HepG2 (cell line): ENCODE data around the gene CABLES1. TPM values are rescaled to one million over a fixed set of nuclear protein-coding genes. Genes with fewer than 3 reads are reported as not detected.

Experiments used
- ATAC-seq: fragments of 200-7000 bp; cut with Tn5 transposase; 3 replicates; pipeline ENCODE4 v1.9.1; 2020; ENCODE audit warnings: mild to moderate bottlenecking, moderate library complexity
- BruUV-seq: library from RNA; stranded (reverse); fragments of 400-500 nt; replicated peaks from 2 replicates; lab custom pipeline; 2021; lab: Mats Ljungman, UMichigan
- CTCF ChIA-PET: fragments of 300-600 bp; formaldehyde crosslinking; extraction: SDS; loops from one replicate; lab custom pipeline; 2021; ENCODE audit warnings: low total read pairs, inconsistent platforms, low intra/inter-chr PET ratio; lab: Yijun Ruan, JAX
- POLR2A ChIA-PET: fragments of 350-600 bp; sonication (Branson Sonifier 250); formaldehyde crosslinking; loops from one replicate; lab custom pipeline; 2020; ENCODE audit warnings: antibody characterized with exemption, inconsistent platforms; lab: Yijun Ruan, JAX
- DNase-seq: peaks from one replicate; pipeline ENCODE4 v3.0.0-alpha.2; 2015; ENCODE audit warnings: low spot score
- FAIRE-seq: peaks from 3 replicates; lab custom pipeline; 2011; peaks lifted over from hg19 to GRCh38; lab: Jason Lieb, UNC
- H2AFZ ChIP-seq: one replicate; pipeline ENCODE4 v1.6.1; 2011; ENCODE audit warnings: low read length, inconsistent platforms
- H3K27ac ChIP-seq: fragments of 300-600 bp; 3 replicates; pipeline ENCODE4 v1.8.0; 2011; ENCODE audit warnings: mixed run types, mild to moderate bottlenecking, mixed read lengths, low read length, inconsistent platforms; ENCODE audit not compliant: insufficient read depth; ENCODE audit errors: extremely low read length
- H3K27me3 ChIP-seq, 2 experiments: fragments of 200-600 bp in 1 of 2; 2 replicates in 1 of 2; 3 replicates in 1 of 2; pipeline versions ENCODE4 v1.6.0 to v1.8.0; 2011; ENCODE audit warnings: low read length in 2 of 2, mild to moderate bottlenecking in 2 of 2, moderate library complexity in 2 of 2, inconsistent platforms in 1 of 2; ENCODE audit not compliant: insufficient read depth in 2 of 2, control insufficient read depth in 1 of 2
- H3K36me3 ChIP-seq, 2 experiments: fragments of 200-600 bp in 1 of 2; replicated peaks in 1 of 2; 2 replicates in 1 of 2; 3 replicates in 1 of 2; pipeline versions ENCODE4 v1.5.1 to v1.8.0; 2011; ENCODE audit warnings: low read length in 2 of 2, inconsistent platforms in 1 of 2; ENCODE audit not compliant: insufficient read depth in 2 of 2, control insufficient read depth in 1 of 2
- H3K4me1 ChIP-seq: 2 replicates; pipeline ENCODE4 v1.5.1; 2012; ENCODE audit warnings: low read length, inconsistent platforms; ENCODE audit not compliant: insufficient read depth
- H3K4me2 ChIP-seq: 2 replicates; pipeline ENCODE4 v1.6.0; 2011; ENCODE audit warnings: low read depth, low read length, inconsistent platforms
- H3K4me3 ChIP-seq, 3 experiments: fragments of 200-600 bp in 1 of 3; sonication (generic), shearing (Covaris generic) in 1 of 3; replicated peaks in 1 of 3; 2 replicates each; pipeline ENCODE4 v1.5.1; 2011 to 2016; ENCODE audit warnings: low read length in 3 of 3, inconsistent platforms in 2 of 3, low read depth in 2 of 3, mild to moderate bottlenecking in 2 of 3, control low read depth in 1 of 3, mixed read lengths in 1 of 3; ENCODE audit not compliant: insufficient read depth in 1 of 3
- H3K79me2 ChIP-seq: one replicate; pipeline ENCODE4 v1.6.1; 2011; ENCODE audit warnings: low read length, inconsistent platforms; ENCODE audit not compliant: insufficient read depth
- H3K9ac ChIP-seq: 2 replicates; pipeline ENCODE4 v1.6.0; 2011; ENCODE audit warnings: mild to moderate bottlenecking, low read depth, low read length, inconsistent platforms; ENCODE audit not compliant: insufficient read depth
- H3K9me3 ChIP-seq: 2 replicates; pipeline ENCODE4 v1.5.1; 2012; ENCODE audit warnings: mild to moderate bottlenecking, low read length
- H4K20me1 ChIP-seq: 2 replicates; pipeline ENCODE4 v1.6.0; 2011; ENCODE audit warnings: inconsistent platforms, mild to moderate bottlenecking, low read length, moderate library complexity; ENCODE audit not compliant: insufficient read depth
- BHLHE40 ChIP-seq: IDR thresholded peaks from 2 replicates; pipeline ENCODE4 v1.6.1; 2011; ENCODE audit warnings: low read length, improper control_type of control experiment
- CENPBD1 ChIP-seq: sonication (generic); formaldehyde crosslinking; IDR thresholded peaks from 2 replicates; pipeline ENCODE4 v1.8.0; 2022; ENCODE audit warnings: missing genetic modification reagents, low read depth, mild to moderate bottlenecking, borderline replicate concordance
- DNMT1 ChIP-seq: sonication (generic); formaldehyde crosslinking; IDR thresholded peaks from 2 replicates; pipeline ENCODE4 v1.5.1; 2020; ENCODE audit warnings: mild to moderate bottlenecking, missing genetic modification reagents
- EHMT2 ChIP-seq: fragments of 200-600 bp; sonication (generic); IDR thresholded peaks from 2 replicates; pipeline ENCODE4 v1.7.0; 2017; ENCODE audit warnings: antibody characterized with exemption, low read depth, low read length, borderline replicate concordance
- KLF12 ChIP-seq: sonication (generic); formaldehyde crosslinking; IDR thresholded peaks from 2 replicates; pipeline ENCODE4 v1.4.0; 2020; ENCODE audit warnings: missing genetic modification reagents, borderline replicate concordance
- KLF9 ChIP-seq: IDR thresholded peaks from 2 replicates; pipeline ENCODE4 v1.6.1; 2016; ENCODE audit warnings: low read depth
- LCORL ChIP-seq, 2 experiments: fragments of 450-650 bp in 1 of 2; sonication (generic) in 1 of 2; formaldehyde crosslinking in 1 of 2; IDR thresholded peaks; 2 replicates each; pipeline versions ENCODE4 v1.5.0 to v1.6.1; 2017 to 2020; ENCODE audit warnings: antibody characterized with exemption in 1 of 2, missing genetic modification reagents in 1 of 2
- MLLT10 ChIP-seq: sonication (generic); formaldehyde crosslinking; IDR thresholded peaks from 2 replicates; pipeline ENCODE4 v1.4.0; 2020; ENCODE audit warnings: missing genetic modification reagents
- PREB ChIP-seq: sonication (generic); formaldehyde crosslinking; IDR thresholded peaks from 2 replicates; pipeline ENCODE4 v1.4.0; 2020; ENCODE audit warnings: missing genetic modification reagents
- RARA ChIP-seq: IDR thresholded peaks from 2 replicates; pipeline ENCODE4 v1.6.1; 2016; ENCODE audit warnings: missing genetic modification reagents, missing compliant biosample characterization
- ZBTB34 ChIP-seq: sonication (generic); formaldehyde crosslinking; IDR thresholded peaks from 2 replicates; pipeline ENCODE4 v1.8.0; 2022; ENCODE audit warnings: mild to moderate bottlenecking, missing genetic modification reagents
- ZEB1 ChIP-seq: IDR thresholded peaks from 2 replicates; pipeline ENCODE4 v1.6.1; 2012; ENCODE audit warnings: mild to moderate bottlenecking, low read depth, inconsistent platforms; ENCODE audit not compliant: insufficient replicate concordance
- ZNF263 ChIP-seq: sonication (generic); formaldehyde crosslinking; IDR thresholded peaks from 2 replicates; pipeline ENCODE4 v1.4.0; 2020; ENCODE audit warnings: missing genetic modification reagents
- ZNF317 ChIP-seq: sonication (generic); formaldehyde crosslinking; IDR thresholded peaks from 2 replicates; pipeline ENCODE4 v1.5.0; 2020; ENCODE audit warnings: mild to moderate bottlenecking, missing genetic modification reagents
- ZNF567 ChIP-seq: sonication (generic); formaldehyde crosslinking; IDR thresholded peaks from 2 replicates; pipeline ENCODE4 v1.8.1; 2023; ENCODE audit warnings: mild to moderate bottlenecking, missing genetic modification reagents, borderline replicate concordance
- ZNF737 ChIP-seq: sonication (generic); formaldehyde crosslinking; IDR thresholded peaks from 2 replicates; pipeline ENCODE4 v1.5.0; 2020; ENCODE audit warnings: missing genetic modification reagents, mild to moderate bottlenecking, borderline replicate concordance
- WGBS: methylation state at CpG from one replicate; pipeline ENCODE4 v1.1.6; 2017; ENCODE audit warnings: low lambda C conversion rate; 5-methylcytosine and 5-hydroxymethylcytosine counted together
- in situ Hi-C: cut with HindIII; loops from 2 replicates; pipeline ENCODE4 v1.10.0; 2017; ENCODE audit warnings: low pct_unique_long_range_greater_than_20kb; ENCODE audit not compliant: extremely low pct_ligation_motif_present
- intact Hi-C: fragments of 100-400 bp; cut with micrococcal nuclease; formaldehyde crosslinking; loops from one replicate; pipeline ENCODE4 v1.10.0; 2022; ENCODE audit not compliant: unreplicated experiment
- polyA plus RNA-seq, 8 experiments: library from polyadenylated mRNA; depleted of rRNA in 3 of 8; stranded (reverse) in 7 of 8; unstranded in 1 of 8; fragments of >200 nt; fragmentation: Illumina TruSeq in 4 of 8; extraction: Trizol in 4 of 8; gene quantifications; 2 replicates each; pipeline versions ENCODE4 v1.2.1 to v1.2.3, GENCODE V29; 2011 to 2016; ENCODE audit warnings: low read depth in 4 of 8, missing spikeins in 1 of 8, mixed read lengths in 1 of 8; ENCODE audit not compliant: insufficient read depth in 1 of 8
- total RNA-seq, 5 experiments: library from RNA; depleted of rRNA; stranded (reverse); fragments of >200 nt; fragmentation: Illumina TruSeq; extraction: Trizol; gene quantifications; 2 replicates each; pipeline ENCODE4 v1.2.3, GENCODE V29; 2016; ENCODE audit warnings: low read depth in 1 of 5

Gene CABLES1
- total and polyA plus RNA-seq, 2 of the 13 experiments (the other 11 are each of a cell fraction or from before 2014, with no cell fraction given), result 14.7 to 25.8 TPM

- H3K9ac ChIP-seq, result no peak overlapping the region
- no peaks in the 10 kb centered on the region for H4K20me1 ChIP-seq
- BruUV-seq, result no TSS peak
- in situ Hi-C loops, result no loop called here
- peaks cover 9 to 49% of the 10 kb centered on the region in 2 experiments; a peak in 4 of 5 replicates for H3K36me3 ChIP-seq
- no peaks in the 10 kb centered on the region for H3K4me1 ChIP-seq
- DNase-seq, result no peak
- no peaks in the 10 kb centered on the region for H3K27me3 ChIP-seq
- H3K9me3 ChIP-seq, result no peaks in the 10 kb centered on the region
- intact Hi-C loops, result no loop called here
- TF ChIP-seq ZEB1 (no peak), ZBTB34 (CRISPR knock-in tag) (no peak), ZNF263 (CRISPR knock-in tag) (no peak), RARA (CRISPR knock-in tag) (no peak), CENPBD1 (no peak), KLF9 (no peak), KLF12 (CRISPR knock-in tag) (no peak), ZNF317 (CRISPR knock-in tag) (no peak), EHMT2 (no peak), BHLHE40 (no peak), ZNF567 (CRISPR knock-in tag) (no peak), PREB (no peak), LCORL (IDR thresholded peaks at IDR 0.05) (no peak), LCORL (CRISPR knock-in tag; IDR thresholded peaks at IDR 0.05) (no peak), DNMT1 (CRISPR knock-in tag) (no peak), ZNF737 (CRISPR knock-in tag) (no peak), MLLT10 (CRISPR knock-in tag) (no peak)
- no peak for FAIRE-seq
- H2AFZ ChIP-seq, result no peak overlapping the region
- H3K27ac ChIP-seq, result no peak overlapping the region
- H3K79me2 ChIP-seq, result no peaks in the 10 kb centered on the region
- ChIA-PET POLR2A (no interaction called here), CTCF (no interaction called here)
- H3K4me3 ChIP-seq, result no peak overlapping the region
- WGBS, result 100% methylated on average over 7 of the region's 14 CpGs
- ATAC-seq, result no peak
- no peak overlapping the region for H3K4me2 ChIP-seq
These were observed 112.6 kb downstream of the CABLES1 start for GRCh38 chr18:23247896-23248295.
